Lower leg skin (tissue), 3 donors: ENCODE measurements around the gene ANKS1A.

Experiments used
- CTCF ChIP-seq, 3 donors: fragments of 450-650 bp; IDR thresholded peaks; one replicate each; pipeline ENCODE4 v1.5.1; 2016; ENCODE audit warnings: antibody characterized with exemption in 3 of 3, mild to moderate bottlenecking in 3 of 3, moderate library complexity in 2 of 3
- POLR2A ChIP-seq, 2 donors: fragments of 450-650 bp; IDR thresholded peaks; one replicate each; pipeline ENCODE4 v1.6.1; 2016 to 2017; ENCODE audit warnings: antibody characterized with exemption in 2 of 2, mild to moderate bottlenecking in 1 of 2, moderate library complexity in 1 of 2

DNA sequence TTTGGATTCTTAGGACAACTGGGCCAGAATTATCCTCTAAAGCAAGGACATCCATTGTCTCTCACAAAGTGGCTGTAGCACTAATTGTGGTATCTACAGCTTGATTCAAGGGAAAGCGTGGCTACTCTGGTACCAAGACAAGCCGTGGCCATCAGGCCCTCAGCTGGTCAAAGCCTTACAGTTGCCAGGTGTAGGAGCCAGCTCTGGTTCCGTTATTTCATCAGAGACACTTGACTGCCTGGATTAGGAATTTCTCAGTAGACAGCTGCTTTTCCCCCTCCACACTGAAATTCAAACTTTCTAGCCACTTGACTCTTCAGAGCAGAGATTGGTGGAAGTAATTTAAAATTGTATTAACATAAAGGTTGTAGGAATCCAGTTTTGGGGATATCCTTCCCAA is 104.2 kb downstream of the ANKS1A start:
- TF ChIP-seq POLR2A (IDR thresholded peaks at IDR 0.05) (no peak), CTCF (IDR thresholded peaks at IDR 0.05) (no peak)
